GM23338 (cell line): ENCODE data around the gene ALG1L2.
A peak's percentile ranks its signal among the peaks of the same experiment; 100 is the strongest.

Experiments
- CREB1 ChIP-seq: fragments of 250-450 bp; sonication (Bioruptor Pico); IDR thresholded peaks from 2 replicates; pipeline ENCODE4 v1.5.0; 2020; ENCODE audit warnings: low read depth, mild to moderate bottlenecking, moderate library complexity
- EZH2 ChIP-seq: fragments of 200-600 bp; sonication (generic); IDR thresholded peaks from one replicate; pipeline ENCODE4 v1.8.0; 2017; ENCODE audit warnings: antibody characterized with exemption, mild to moderate bottlenecking, low read depth; ENCODE audit not compliant: unreplicated experiment
- EZH2phosphoT487 ChIP-seq: fragments of 200-600 bp; sonication (generic); IDR thresholded peaks from one replicate; pipeline ENCODE4 v1.8.1; 2018; ENCODE audit warnings: antibody characterized with exemption; ENCODE audit not compliant: unreplicated experiment
- JUNB ChIP-seq: IDR thresholded peaks from one replicate; pipeline ENCODE4 v1.6.1; 2016; ENCODE audit warnings: antibody characterized with exemption; ENCODE audit not compliant: unreplicated experiment
- NANOG ChIP-seq: IDR thresholded peaks from 2 replicates; pipeline ENCODE4 v1.6.1; 2016; ENCODE audit warnings: antibody characterized with exemption, borderline replicate concordance
- POLR2AphosphoS5 ChIP-seq: IDR thresholded peaks from 2 replicates; pipeline ENCODE4 v1.6.1; 2016; ENCODE audit warnings: antibody characterized with exemption, low read depth
- STAT1 ChIP-seq: IDR thresholded peaks from one replicate; pipeline ENCODE4 v1.6.1; 2016; ENCODE audit warnings: antibody characterized with exemption; ENCODE audit not compliant: unreplicated experiment
- ZNF331 ChIP-seq: fragments of 250-450 bp; sonication (Bioruptor Pico); IDR thresholded peaks from 2 replicates; pipeline ENCODE4 v1.5.0; 2020; ENCODE audit warnings: low read depth, mild to moderate bottlenecking, moderate library complexity
- TF ChIP-seq, protein P1 (sequence below), 2 experiments: fragments of 200-600 bp in 1 of 2; sonication (generic) in 1 of 2; conservative IDR thresholded peaks; 2 replicates each; pipeline versions ENCODE4 v1.5.1 to v1.6.1; 2016 to 2017; ENCODE audit warnings: antibody characterized with exemption in 2 of 2, low read depth in 2 of 2, mild to moderate bottlenecking in 2 of 2, moderate library complexity in 1 of 2
- TF ChIP-seq, protein P2 (sequence below): IDR thresholded peaks from 2 replicates; pipeline ENCODE4 v1.6.1; 2016; ENCODE audit warnings: antibody characterized with exemption
- TF ChIP-seq, protein P3 (sequence below): fragments of 250-450 bp; sonication (Bioruptor Pico); IDR thresholded peaks from 2 replicates; pipeline ENCODE4 v1.5.0; 2020; ENCODE audit warnings: mild to moderate bottlenecking, moderate library complexity

DNA sequence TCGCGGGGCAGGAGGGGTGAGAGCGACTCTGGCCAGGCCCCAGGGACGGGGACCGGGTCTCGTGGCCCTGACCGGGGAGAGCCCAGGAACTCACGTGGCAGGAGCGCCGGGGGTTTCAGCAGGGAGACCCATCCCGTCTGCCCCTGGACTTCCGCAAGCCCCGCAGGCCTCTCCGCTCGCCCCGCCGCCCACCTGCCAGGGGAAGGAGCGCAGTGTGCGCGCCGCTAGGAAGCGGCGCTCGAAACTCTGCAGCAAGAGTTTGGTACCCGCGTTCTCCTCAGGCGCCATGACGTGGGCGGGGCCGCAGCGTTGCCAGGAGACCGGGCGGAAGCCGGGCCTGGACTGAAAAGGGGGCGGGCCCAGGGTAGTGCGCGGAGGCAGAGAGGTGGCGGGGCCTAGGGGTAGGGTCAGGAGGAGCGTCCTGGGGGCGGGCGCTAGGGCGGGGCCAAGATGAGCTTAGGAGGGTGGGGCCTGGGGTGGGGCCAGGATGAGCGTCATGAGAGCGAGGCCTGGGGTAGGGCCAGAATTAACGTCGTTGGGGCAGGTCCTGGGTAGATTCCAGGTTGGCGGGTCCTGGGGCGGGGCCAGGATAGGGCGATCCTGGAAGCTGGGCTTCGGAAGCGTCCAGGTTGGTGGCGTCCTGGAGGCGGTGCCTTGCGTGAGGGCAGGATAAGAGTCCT is 29.7 kb downstream of the ALG1L2 start:
- TF ChIP-seq, protein P1, sequence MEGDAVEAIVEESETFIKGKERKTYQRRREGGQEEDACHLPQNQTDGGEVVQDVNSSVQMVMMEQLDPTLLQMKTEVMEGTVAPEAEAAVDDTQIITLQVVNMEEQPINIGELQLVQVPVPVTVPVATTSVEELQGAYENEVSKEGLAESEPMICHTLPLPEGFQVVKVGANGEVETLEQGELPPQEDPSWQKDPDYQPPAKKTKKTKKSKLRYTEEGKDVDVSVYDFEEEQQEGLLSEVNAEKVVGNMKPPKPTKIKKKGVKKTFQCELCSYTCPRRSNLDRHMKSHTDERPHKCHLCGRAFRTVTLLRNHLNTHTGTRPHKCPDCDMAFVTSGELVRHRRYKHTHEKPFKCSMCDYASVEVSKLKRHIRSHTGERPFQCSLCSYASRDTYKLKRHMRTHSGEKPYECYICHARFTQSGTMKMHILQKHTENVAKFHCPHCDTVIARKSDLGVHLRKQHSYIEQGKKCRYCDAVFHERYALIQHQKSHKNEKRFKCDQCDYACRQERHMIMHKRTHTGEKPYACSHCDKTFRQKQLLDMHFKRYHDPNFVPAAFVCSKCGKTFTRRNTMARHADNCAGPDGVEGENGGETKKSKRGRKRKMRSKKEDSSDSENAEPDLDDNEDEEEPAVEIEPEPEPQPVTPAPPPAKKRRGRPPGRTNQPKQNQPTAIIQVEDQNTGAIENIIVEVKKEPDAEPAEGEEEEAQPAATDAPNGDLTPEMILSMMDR (conservative IDR thresholded peaks at IDR 0.05; ENCODE audit: low read depth in 2 of 2): no peak
- TF ChIP-seq EZH2 (no peak), POLR2AphosphoS5 (peak; percentile 75), STAT1 (no peak), EZH2phosphoT487 (no peak), CREB1 (CRISPR knock-in tag) (peak; percentile 39; the same call in 1 of the 2 replicates), NANOG (no peak), ZNF331 (CRISPR knock-in tag) (no peak), JUNB (no peak)
- TF ChIP-seq, protein P2, sequence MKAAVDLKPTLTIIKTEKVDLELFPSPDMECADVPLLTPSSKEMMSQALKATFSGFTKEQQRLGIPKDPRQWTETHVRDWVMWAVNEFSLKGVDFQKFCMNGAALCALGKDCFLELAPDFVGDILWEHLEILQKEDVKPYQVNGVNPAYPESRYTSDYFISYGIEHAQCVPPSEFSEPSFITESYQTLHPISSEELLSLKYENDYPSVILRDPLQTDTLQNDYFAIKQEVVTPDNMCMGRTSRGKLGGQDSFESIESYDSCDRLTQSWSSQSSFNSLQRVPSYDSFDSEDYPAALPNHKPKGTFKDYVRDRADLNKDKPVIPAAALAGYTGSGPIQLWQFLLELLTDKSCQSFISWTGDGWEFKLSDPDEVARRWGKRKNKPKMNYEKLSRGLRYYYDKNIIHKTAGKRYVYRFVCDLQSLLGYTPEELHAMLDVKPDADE: no peak
- TF ChIP-seq, protein P3, sequence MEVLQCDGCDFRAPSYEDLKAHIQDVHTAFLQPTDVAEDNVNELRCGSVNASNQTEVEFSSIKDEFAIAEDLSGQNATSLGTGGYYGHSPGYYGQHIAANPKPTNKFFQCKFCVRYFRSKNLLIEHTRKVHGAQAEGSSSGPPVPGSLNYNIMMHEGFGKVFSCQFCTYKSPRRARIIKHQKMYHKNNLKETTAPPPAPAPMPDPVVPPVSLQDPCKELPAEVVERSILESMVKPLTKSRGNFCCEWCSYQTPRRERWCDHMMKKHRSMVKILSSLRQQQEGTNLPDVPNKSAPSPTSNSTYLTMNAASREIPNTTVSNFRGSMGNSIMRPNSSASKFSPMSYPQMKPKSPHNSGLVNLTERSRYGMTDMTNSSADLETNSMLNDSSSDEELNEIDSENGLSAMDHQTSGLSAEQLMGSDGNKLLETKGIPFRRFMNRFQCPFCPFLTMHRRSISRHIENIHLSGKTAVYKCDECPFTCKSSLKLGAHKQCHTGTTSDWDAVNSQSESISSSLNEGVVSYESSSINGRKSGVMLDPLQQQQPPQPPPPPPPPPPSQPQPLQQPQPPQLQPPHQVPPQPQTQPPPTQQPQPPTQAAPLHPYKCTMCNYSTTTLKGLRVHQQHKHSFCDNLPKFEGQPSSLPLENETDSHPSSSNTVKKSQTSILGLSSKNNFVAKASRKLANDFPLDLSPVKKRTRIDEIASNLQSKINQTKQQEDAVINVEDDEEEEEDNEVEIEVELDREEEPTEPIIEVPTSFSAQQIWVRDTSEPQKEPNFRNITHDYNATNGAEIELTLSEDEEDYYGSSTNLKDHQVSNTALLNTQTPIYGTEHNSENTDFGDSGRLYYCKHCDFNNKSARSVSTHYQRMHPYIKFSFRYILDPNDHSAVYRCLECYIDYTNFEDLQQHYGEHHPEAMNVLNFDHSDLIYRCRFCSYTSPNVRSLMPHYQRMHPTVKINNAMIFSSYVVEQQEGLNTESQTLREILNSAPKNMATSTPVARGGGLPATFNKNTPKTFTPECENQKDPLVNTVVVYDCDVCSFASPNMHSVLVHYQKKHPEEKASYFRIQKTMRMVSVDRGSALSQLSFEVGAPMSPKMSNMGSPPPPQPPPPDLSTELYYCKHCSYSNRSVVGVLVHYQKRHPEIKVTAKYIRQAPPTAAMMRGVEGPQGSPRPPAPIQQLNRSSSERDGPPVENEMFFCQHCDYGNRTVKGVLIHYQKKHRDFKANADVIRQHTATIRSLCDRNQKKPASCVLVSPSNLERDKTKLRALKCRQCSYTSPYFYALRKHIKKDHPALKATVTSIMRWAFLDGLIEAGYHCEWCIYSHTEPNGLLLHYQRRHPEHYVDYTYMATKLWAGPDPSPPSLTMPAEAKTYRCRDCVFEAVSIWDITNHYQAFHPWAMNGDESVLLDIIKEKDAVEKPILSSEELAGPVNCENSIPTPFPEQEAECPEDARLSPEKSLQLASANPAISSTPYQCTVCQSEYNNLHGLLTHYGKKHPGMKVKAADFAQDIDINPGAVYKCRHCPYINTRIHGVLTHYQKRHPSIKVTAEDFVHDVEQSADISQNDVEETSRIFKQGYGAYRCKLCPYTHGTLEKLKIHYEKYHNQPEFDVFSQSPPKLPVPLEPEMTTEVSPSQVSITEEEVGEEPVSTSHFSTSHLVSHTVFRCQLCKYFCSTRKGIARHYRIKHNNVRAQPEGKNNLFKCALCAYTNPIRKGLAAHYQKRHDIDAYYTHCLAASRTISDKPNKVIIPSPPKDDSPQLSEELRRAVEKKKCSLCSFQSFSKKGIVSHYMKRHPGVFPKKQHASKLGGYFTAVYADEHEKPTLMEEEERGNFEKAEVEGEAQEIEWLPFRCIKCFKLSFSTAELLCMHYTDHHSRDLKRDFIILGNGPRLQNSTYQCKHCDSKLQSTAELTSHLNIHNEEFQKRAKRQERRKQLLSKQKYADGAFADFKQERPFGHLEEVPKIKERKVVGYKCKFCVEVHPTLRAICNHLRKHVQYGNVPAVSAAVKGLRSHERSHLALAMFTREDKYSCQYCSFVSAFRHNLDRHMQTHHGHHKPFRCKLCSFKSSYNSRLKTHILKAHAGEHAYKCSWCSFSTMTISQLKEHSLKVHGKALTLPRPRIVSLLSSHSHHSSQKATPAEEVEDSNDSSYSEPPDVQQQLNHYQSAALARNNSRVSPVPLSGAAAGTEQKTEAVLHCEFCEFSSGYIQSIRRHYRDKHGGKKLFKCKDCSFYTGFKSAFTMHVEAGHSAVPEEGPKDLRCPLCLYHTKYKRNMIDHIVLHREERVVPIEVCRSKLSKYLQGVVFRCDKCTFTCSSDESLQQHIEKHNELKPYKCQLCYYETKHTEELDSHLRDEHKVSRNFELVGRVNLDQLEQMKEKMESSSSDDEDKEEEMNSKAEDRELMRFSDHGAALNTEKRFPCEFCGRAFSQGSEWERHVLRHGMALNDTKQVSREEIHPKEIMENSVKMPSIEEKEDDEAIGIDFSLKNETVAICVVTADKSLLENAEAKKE (CRISPR knock-in tag): no peak
